HG03060 (cell line): Measurements from ENCODE around the gene KRTAP19-3.
"Not testable (repeated sequence)": the region's sequence is repeated elsewhere in the genome, so short reads cannot be mapped to it uniquely, and the experiment has no call there.

Experiments used
- ATAC-seq: cut with Tn5 transposase; IDR thresholded peaks from one replicate; pipeline ENCODE4 v1.9.1; 2021; ENCODE audit warnings: low read depth, moderate number of reproducible peaks; ENCODE audit not compliant: unreplicated experiment

Gene KRTAP19-3

DNA sequence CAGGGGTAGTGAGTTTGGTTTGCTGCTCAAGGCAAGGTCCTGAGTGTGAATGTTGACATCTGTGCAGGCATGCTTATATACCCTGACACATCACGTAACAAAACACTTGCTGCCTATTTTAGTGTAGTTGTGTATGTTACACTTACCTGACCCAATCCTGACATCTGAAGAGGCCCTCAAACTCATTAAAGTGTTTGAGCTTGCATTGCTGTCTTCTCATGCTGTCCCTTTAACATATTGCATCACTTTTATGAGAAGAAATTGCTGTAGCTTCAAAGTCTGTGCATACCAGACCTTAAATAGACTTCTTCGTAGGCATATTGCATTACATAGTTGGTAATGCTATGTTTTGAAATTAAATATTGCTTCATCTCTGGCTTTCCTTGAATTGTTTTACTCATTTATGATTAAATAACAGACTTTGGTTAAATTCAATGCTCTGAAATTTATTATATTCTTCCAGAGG, at the start of gene KRTAP19-3:
Gene KRTAP19-3 (minus strand): TSS at position 51 of the 466 bp plus-strand sequence. CDS start 56 bp downstream, outside the sequence.
- ATAC-seq: no peak

DNA sequence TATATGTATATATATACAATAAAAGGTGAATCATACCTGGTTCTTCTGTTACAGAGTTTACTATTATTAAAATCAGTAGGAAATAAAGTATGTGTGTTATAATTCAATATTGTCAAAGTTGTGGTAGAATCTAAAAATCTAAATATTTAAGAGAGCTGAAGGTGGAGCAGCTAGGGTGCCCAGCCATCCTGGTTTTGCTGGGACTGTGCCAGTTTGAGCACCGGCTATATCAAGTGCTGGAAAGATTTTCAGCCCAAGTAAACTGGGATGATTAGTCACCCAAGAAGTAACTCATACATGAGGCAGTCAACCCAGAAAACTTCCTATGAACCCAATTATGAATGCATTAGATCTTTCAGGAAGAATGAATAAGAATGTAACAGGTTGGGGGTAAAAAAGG, 27.1 kb upstream of the KRTAP19-3 start:
- no peak for ATAC-seq

DNA sequence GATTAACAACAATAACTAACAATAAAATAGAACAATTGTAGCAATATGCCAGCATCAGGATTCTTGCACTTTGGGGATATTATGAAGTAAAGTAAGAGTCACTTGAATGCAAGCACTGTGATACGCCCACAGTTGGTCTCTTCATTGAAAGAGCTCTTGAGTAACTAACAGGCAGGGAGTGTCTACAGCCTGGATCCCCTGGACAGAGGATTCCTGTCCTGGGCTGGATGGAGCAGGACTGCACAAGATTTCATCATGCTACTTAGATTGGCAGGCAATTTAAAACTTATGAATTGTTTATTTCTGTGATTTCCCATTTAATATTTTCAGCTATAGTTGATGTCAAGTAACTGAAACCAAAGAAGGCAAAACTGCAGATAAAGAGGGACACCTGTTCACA, 23.9 kb upstream of the KRTAP19-3 start:
- no peak for ATAC-seq

DNA sequence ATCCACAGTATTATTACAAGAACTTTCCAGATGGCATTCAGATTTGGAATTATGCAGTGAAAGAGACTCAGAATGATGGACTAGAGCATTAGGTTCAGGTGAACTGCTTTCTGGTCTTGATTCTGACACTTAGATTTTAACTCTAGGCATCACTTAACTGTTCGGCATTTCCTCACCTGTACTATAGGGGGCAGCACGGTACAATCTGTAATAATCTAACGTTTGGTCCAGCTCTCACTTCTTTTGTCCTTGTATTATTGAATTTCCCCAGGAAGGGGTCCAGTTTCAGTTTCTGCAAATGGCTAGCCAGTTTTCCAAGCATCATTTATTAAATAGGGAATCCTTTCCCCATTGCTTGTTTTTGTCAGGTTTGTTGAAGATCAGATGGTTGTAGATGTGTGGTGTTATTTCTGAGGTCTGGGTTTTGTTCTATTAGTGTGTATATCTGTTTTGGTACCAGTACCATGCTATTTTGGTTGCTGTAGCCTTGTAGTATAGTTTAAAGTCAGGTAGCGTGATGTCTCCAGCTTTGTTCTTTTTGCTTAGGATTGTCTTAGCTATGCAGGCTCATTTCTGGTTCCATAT, 13.9 kb upstream of the KRTAP19-3 start:
- not testable (repeated sequence) for ATAC-seq

DNA sequence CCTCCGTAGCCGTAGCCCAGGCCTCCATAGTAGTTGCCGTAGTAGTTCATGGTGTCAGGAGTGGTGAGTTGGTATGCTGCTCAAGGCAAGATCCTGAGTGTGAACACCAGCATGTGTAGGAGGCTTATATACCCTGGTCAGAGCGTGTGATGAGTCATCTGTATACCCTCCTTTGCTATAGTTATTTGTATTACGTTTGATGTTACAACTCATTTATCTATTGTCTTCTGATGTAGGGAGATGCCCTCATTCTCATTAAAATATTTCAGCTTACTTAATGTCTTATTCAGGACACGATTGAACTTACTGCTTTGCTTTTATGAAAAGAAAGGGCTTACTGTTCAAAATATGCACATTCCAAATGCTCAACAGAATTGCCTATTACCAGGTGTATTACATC, 10.2 kb upstream of the KRTAP19-3 start, which contains the start of gene KRTAP19-5:
Gene KRTAP19-5 (minus strand): TSS at position 101 of the 400 bp plus-strand sequence. CDS start 51 bp downstream, at position 50.
- no peak for ATAC-seq

DNA sequence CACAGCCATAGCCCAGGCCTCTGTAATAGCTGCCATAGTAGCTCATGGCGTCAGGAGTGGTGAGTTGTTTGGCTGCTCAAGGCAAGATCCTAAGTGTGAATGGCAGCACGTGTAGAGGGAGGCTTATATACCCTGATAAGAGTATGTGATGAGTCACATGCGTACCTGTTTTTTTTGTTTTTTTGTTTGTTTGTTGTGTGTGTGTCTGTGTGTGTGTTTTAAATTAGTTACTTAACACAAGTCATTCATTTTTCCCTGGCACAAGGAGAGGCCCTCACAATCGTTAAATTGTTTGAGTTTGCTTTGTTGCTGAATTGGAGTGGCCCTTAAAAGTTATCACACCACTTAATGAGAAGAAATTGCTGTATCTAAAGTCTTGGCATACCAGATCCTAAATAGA, 5.3 kb upstream of the KRTAP19-3 start, which contains the start of gene KRTAP19-4:
Gene KRTAP19-4 (minus strand): TSS at position 101 of the 400 bp plus-strand sequence. CDS start 55 bp downstream, at position 46.
- ATAC-seq: no peak

DNA sequence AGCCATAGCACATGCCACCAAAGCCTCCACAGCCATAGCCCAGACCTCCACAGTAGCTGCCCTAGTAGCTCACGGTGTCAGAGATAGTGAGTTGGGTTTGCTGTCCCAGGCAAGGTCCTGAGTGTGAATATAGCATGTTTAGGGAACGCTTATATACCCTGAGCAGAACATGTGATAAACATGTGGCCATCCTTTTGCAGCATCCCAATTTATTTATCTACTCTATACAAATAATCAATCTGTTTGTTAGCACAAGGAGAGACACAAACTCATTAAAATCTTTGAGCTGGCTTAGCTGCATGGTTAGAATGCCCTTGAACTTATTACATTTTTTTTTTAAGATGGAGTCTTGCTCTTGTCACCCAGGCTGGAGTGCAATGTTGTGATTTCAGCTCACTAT, 4.5 kb downstream of the KRTAP19-3 start, which contains the start of gene KRTAP19-2:
Gene KRTAP19-2 (minus strand): TSS at position 101 of the 400 bp plus-strand sequence. CDS start 88 bp downstream, at position 13.
- no peak for ATAC-seq

DNA sequence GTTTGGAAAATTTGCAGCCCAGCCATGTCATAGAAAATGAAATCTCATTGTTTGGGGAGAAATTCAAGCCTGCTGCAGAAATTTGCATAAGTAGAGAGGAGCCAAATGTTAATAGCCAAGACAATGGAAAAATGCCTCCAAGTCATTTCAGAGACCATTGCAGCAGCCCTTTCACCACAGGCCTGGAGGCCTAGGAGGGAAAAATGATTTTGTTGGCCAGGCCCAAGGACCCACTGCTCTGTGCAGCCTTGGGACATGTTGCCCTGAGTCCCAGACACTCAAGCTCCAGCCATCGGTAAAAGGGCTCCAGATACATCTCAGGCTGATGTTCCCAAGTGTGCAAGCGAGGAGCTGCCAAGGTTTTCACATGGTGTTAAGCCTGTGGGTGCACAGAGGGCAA, 5.6 kb downstream of the KRTAP19-3 start:
- no peak for ATAC-seq

DNA sequence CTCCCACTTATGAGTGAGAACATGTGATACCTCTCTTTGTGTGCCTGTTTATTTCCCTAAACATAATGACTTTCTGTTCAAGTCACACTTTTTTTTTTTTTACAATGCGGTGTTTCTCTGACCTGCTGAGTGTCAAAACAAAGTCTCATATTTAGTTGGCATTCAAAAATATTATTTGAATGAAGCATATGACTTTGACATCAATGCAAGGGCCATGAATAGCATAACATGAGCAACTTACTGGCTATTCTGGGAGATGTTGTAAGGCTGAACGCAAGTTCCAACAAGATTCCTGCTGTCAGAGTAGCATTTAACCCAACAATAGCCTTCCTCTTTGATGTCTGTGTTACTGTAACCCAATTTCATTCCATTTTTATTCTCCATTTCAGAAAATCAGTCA, 9.7 kb downstream of the KRTAP19-3 start:
- no peak for ATAC-seq

DNA sequence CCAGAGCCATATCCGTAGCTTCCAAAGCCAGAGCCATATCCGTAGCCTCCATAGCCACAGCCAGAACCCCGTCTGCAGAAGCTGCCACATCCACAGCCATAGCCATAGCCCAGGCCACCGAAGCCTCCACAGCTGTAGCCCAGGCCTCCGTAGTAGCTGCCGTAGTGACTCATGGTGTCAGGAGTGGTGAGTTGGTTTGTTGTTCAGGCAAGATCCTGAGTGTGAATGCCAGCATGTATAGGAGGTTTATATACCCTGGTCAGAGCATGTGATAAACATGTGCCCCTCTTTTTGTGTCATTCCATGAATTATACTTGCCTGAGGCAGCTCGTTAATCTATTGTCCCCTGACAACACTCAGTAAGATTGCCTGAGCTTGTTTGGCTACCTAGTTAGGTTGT, 11.7 kb downstream of the KRTAP19-3 start, which contains the start of gene KRTAP19-1:
Gene KRTAP19-1 (minus strand): TSS at position 223 of the 400 bp plus-strand sequence. CDS start 50 bp downstream, at position 173.
- ATAC-seq: no peak

DNA sequence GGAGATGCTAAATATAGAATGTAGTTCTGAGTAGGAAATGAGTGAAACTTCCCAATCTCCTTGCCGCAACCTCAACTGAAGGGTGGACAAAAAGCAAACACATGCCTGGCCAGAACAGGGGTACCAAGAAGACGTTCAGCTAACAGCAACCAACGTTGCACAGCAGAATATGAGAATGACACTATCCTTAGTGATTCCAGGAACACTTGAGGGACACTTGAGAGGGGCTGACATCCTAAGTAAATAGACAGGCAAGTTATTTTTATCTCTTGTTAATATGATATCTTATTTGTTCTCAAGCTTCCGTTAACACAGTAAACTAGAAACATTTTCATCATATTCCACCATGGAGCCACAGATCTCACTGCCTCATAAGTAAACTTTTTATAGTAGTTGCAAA, 12.6 kb downstream of the KRTAP19-3 start:
- ATAC-seq: no peak

DNA sequence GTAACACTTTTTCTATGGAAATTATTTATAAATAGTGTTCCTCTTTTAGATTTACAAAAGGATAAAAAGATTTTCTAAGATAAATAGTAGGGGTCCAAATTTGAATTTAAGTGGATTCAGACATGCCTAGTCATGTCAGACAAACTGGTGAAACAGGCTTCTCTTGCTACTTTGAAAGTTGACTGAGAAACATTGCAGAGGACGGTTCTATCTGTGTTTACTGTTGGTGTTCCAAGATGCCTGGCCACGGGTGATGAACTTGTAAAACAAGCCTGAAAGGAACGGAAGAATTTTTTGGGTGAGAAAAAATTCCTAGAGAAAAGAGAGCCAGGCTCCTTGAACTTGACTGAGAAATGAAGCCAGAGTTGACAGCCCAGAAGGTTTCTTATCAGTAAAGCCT, 13.8 kb downstream of the KRTAP19-3 start:
- ATAC-seq: no peak

DNA sequence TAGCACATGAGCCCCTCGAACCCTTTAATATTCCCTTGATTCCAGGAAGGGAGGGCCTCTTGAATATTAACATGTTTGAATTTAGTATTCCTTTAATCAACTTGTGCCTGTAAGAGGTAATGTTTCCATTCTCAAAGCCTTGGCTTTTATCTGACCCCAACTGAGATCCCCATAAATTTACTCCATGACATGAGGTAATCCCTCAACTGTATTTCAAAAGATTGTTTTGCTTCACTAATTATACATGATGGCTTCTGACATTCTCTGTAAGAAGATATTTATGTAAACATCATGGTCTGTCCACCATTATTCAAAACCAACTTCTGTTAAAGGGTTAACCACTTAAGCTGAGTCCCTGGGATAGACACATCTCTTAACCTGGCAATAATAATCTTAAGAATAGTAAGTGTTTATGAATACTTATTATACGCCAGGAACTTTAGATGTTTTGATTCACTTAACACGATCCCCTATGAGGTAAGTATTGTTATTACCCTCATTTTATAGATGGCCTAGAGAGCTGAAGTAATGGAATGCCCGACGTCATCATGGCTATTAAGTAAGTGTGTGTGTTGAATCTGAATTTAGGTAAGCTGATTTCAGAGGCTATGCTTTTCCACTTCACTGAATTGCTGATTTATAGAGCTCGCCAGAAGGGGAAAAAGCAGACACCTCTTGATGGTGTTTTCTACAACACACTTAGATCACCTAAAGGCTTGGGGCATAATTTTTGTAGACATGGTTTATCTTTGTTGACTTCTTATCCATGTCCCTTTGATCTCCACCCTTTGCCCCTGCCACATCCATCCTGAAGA, 22.7 kb downstream of the KRTAP19-3 start:
- no peak for ATAC-seq

DNA sequence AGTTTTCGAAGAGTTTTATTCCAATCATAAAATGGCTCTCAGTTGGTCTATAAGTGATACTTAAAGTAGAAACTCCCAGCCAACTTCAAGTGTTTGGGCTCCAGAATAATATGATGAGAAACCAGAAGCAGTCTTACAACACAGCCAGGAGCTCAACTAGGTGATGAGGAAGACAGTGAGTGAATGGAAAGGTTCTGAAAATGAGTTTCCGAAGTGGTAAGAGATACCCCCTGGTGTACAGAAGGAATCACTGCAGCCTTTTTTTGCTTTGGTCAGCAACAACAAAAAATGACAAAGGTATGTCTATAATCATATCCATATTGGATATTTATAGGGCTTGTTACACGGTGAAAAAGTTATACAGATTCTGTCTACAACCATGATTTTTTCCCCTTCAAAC, 28.1 kb downstream of the KRTAP19-3 start:
- no peak for ATAC-seq

DNA sequence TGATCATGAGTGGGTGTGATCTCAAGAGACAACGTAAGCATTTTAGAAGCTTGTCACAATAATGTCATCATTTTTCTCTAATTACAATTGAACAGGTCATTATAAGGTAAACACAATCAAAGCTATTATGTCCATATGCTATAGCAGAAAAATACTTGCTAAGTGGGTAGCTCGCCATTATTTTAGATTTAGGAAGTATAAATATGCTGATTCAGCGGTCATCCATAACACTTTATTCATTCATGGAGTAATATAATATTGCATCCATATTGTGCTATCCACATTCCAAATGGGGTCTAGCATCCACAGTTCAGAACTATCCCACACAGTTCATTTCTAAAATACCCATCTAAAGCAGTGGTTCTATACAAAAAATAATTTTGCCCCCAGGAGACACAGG, 43.3 kb downstream of the KRTAP19-3 start:
- ATAC-seq: no peak

DNA sequence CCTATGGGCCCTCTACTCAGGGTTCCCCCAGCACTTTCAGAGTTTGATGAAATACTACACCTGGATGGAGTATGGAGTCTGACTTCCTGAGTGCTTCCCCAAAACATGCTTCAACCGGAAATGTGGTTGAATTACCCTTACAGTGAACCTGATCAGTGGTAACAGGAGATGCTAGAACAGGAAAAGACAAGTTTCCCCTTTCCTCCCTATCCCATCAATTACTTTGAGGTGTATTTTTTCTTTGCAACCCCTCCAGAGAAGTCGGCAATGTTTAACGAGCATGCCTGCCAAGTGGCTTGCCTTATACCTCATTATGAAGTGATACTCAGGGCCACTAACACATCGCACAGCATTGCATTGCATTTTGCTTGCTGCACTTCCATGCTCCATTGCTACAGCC, 44.8 kb downstream of the KRTAP19-3 start:
- ATAC-seq: no peak

DNA sequence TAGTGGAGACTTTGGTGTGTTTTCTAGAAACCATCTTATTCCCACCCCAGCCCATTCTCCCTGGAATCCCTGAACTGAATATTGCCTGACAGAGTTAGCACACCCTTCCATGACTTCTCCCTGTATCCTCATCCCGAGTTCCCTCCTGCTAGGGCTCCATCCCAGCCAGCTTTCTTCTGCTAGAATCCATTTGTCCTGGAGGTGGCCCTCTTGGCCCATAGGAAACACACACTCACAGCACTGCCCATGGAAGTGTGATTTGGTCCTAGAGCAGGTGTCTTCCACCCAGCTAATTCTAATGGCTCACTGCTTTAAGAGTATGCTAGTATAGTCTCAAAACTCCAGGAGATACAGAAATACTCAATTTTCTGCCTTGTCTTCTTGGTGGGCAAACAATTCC, 47.6 kb downstream of the KRTAP19-3 start:
- ATAC-seq: no peak

DNA sequence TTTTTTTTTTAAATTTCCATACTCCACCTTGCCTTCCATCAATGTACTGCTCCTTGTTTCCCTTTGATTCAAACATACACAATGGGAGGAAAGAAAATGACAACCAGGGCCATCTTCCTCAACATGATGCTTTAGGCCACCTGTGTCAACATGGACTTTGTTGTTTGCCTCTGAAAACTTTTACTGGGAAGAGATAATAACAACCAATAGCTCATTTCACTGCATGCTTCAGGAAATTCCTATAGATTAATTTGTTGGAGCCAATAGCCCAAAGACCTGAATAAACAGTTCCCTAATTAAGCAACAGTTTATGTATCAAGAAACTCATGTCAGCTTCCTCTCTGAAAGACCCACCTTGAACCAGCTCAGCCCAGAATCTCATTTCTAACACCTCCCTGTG, 48.6 kb downstream of the KRTAP19-3 start:
- ATAC-seq: no peak
